WTC11 (cell line): ENCODE measurements around the gene FEN1. TPM values are rescaled to one million over a fixed set of nuclear protein-coding genes. Genes with fewer than 3 reads are reported as not detected.

ENCODE experiments used
- ATAC-seq: fragments of 200-7000 bp; cut with Tn5 transposase; 2 replicates; pipeline ENCODE4 v1.10.0; 2021; ENCODE audit warnings: mild to moderate bottlenecking, moderate library complexity
- CTCF ChIA-PET: fragments of 300-600 bp; sonication (Branson Sonifier 250); formaldehyde crosslinking; loops from one replicate; lab custom pipeline; 2021; ENCODE audit warnings: antibody characterized with exemption; lab: Charles Lee
- POLR2A ChIA-PET: fragments of 350-600 bp; sonication (Branson Sonifier 250); formaldehyde crosslinking; loops from one replicate; lab custom pipeline; 2021; ENCODE audit warnings: antibody characterized with exemption; lab: Charles Lee
- DNase-seq: peaks from one replicate; pipeline ENCODE4 v3.0.0; 2021; ENCODE audit warnings: low spot score
- H3K27ac Mint-ChIP-seq: 2 replicates; pipeline ENCODE4 v1.8.0; 2021; ENCODE audit warnings: mixed read lengths
- H3K27me3 Mint-ChIP-seq: 2 replicates; pipeline ENCODE4 v1.8.0; 2021; ENCODE audit warnings: low read depth, mild to moderate bottlenecking, moderate library complexity, mixed read lengths
- H3K36me3 Mint-ChIP-seq: 2 replicates; pipeline ENCODE4 v1.8.0; 2021; ENCODE audit warnings: mixed read lengths
- H3K4me1 Mint-ChIP-seq: 2 replicates; pipeline ENCODE4 v1.8.0; 2022; ENCODE audit warnings: mixed read lengths
- H3K4me3 Mint-ChIP-seq: 2 replicates; pipeline ENCODE4 v1.8.0; 2021; ENCODE audit warnings: mild to moderate bottlenecking, moderate library complexity, mixed read lengths
- H3K9me3 Mint-ChIP-seq: 2 replicates; pipeline ENCODE4 v1.8.0; 2021; ENCODE audit warnings: mixed read lengths
- CBFB ChIP-seq: sonication (generic); formaldehyde crosslinking; IDR thresholded peaks from 2 replicates; pipeline ENCODE4 v1.8.1; 2022; ENCODE audit warnings: mild to moderate bottlenecking, low read depth, missing genetic modification reagents
- CREB1 ChIP-seq: sonication (generic); formaldehyde crosslinking; IDR thresholded peaks from 2 replicates; pipeline ENCODE4 v1.8.0; 2023; ENCODE audit warnings: mild to moderate bottlenecking, missing genetic modification reagents
- E2F1 ChIP-seq: sonication (generic); formaldehyde crosslinking; IDR thresholded peaks from 2 replicates; pipeline ENCODE4 v1.8.0; 2022; ENCODE audit warnings: mild to moderate bottlenecking, missing genetic modification reagents
- ELF4 ChIP-seq: sonication (generic); formaldehyde crosslinking; IDR thresholded peaks from 2 replicates; pipeline ENCODE4 v1.8.1; 2022; ENCODE audit warnings: low read depth, mild to moderate bottlenecking, moderate library complexity, missing genetic modification reagents
- GABPB1 ChIP-seq: sonication (generic); formaldehyde crosslinking; IDR thresholded peaks from 2 replicates; pipeline ENCODE4 v1.8.1; 2023; ENCODE audit warnings: mild to moderate bottlenecking, missing genetic modification reagents
- GRHL2 ChIP-seq: fragments of 250-450 bp; sonication (Bioruptor Pico); IDR thresholded peaks from 2 replicates; pipeline ENCODE4 v1.8.0; 2022; ENCODE audit warnings: mild to moderate bottlenecking, moderate library complexity; ENCODE audit not compliant: insufficient replicate concordance, severe bottlenecking
- NFATC4 ChIP-seq: fragments of 250-450 bp; sonication (Bioruptor Pico); IDR thresholded peaks from 2 replicates; pipeline ENCODE4 v1.9.0; 2021; ENCODE audit warnings: mild to moderate bottlenecking
- NR2C2 ChIP-seq: sonication (generic); formaldehyde crosslinking; IDR thresholded peaks from 2 replicates; pipeline ENCODE4 v1.8.0; 2022; ENCODE audit warnings: mild to moderate bottlenecking, missing genetic modification reagents
- OVOL2 ChIP-seq: fragments of 250-450 bp; sonication (Bioruptor Pico); IDR thresholded peaks from 2 replicates; pipeline ENCODE4 v1.9.0; 2021; ENCODE audit warnings: mild to moderate bottlenecking, borderline replicate concordance
- PREB ChIP-seq: sonication (generic); formaldehyde crosslinking; IDR thresholded peaks from 2 replicates; pipeline ENCODE4 v1.8.1; 2022; ENCODE audit warnings: mild to moderate bottlenecking, missing genetic modification reagents, moderate library complexity, borderline replicate concordance
- SMAD3 ChIP-seq: sonication (generic); formaldehyde crosslinking; IDR thresholded peaks from 2 replicates; pipeline ENCODE4 v1.8.0; 2022; ENCODE audit warnings: missing genetic modification reagents, mild to moderate bottlenecking, borderline replicate concordance
- ZMAT4 ChIP-seq: fragments of 250-450 bp; sonication (Bioruptor Pico); IDR thresholded peaks from 2 replicates; pipeline ENCODE4 v1.9.0; 2021; ENCODE audit warnings: mild to moderate bottlenecking
- ZNF232 ChIP-seq: sonication (generic); formaldehyde crosslinking; IDR thresholded peaks from 2 replicates; pipeline ENCODE4 v1.8.0; 2022; ENCODE audit warnings: mild to moderate bottlenecking, missing genetic modification reagents
- ZNF512 ChIP-seq: sonication (generic); formaldehyde crosslinking; IDR thresholded peaks from 2 replicates; pipeline ENCODE4 v1.8.1; 2022; ENCODE audit warnings: missing genetic modification reagents, borderline replicate concordance
- total RNA-seq: library from RNA; stranded (reverse); gene quantifications from 3 replicates; pipeline ENCODE4 v1.2.3, GENCODE V29; 2021
- TF ChIP-seq, protein P1 (sequence below): sonication (generic); formaldehyde crosslinking; IDR thresholded peaks from 2 replicates; pipeline ENCODE4 v1.8.1; 2023; ENCODE audit warnings: mild to moderate bottlenecking, missing genetic modification reagents, moderate library complexity
- TF ChIP-seq, protein P2 (sequence below): sonication (generic); formaldehyde crosslinking; IDR thresholded peaks from 2 replicates; pipeline ENCODE4 v1.8.0; 2022; ENCODE audit warnings: mild to moderate bottlenecking, missing genetic modification reagents
- TF ChIP-seq, protein P3 (sequence below): fragments of 250-450 bp; sonication (Bioruptor Pico); IDR thresholded peaks from 2 replicates; pipeline ENCODE4 v1.8.0; 2021; ENCODE audit warnings: mild to moderate bottlenecking
- TF ChIP-seq, protein P4 (sequence below): sonication (generic); formaldehyde crosslinking; IDR thresholded peaks from 2 replicates; pipeline ENCODE4 v1.8.1; 2022; ENCODE audit warnings: mild to moderate bottlenecking, moderate library complexity, missing genetic modification reagents
- TF ChIP-seq, protein P5 (sequence below): sonication (generic); formaldehyde crosslinking; IDR thresholded peaks from 2 replicates; pipeline ENCODE4 v1.8.1; 2022; ENCODE audit warnings: low read depth, mild to moderate bottlenecking, moderate library complexity, missing genetic modification reagents, borderline replicate concordance

Gene FEN1
- total RNA-seq, 1 experiment from 2014 or later, result 96.3 TPM

- Mint-ChIP-seq H3K9me3 (no peaks in the 10 kb centered on the region), H3K4me1 (no peaks in the 10 kb centered on the region), H3K27me3 (no peaks in the 10 kb centered on the region; the same call in 1 of the 2 replicates), H3K36me3 (peaks cover 24% of the 10 kb centered on the region), H3K4me3 (no peak overlapping the region), H3K27ac (peak overlapping the region; percentile 9; the same call in 1 of the 2 replicates)
- TF ChIP-seq, protein P1, sequence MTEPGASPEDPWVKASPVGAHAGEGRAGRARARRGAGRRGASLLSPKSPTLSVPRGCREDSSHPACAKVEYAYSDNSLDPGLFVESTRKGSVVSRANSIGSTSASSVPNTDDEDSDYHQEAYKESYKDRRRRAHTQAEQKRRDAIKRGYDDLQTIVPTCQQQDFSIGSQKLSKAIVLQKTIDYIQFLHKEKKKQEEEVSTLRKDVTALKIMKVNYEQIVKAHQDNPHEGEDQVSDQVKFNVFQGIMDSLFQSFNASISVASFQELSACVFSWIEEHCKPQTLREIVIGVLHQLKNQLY (CRISPR knock-in tag), result no peak
- no peak for TF ChIP-seq GRHL2
- no peak for TF ChIP-seq GABPB1 (CRISPR knock-in tag)
- TF ChIP-seq, protein P2, sequence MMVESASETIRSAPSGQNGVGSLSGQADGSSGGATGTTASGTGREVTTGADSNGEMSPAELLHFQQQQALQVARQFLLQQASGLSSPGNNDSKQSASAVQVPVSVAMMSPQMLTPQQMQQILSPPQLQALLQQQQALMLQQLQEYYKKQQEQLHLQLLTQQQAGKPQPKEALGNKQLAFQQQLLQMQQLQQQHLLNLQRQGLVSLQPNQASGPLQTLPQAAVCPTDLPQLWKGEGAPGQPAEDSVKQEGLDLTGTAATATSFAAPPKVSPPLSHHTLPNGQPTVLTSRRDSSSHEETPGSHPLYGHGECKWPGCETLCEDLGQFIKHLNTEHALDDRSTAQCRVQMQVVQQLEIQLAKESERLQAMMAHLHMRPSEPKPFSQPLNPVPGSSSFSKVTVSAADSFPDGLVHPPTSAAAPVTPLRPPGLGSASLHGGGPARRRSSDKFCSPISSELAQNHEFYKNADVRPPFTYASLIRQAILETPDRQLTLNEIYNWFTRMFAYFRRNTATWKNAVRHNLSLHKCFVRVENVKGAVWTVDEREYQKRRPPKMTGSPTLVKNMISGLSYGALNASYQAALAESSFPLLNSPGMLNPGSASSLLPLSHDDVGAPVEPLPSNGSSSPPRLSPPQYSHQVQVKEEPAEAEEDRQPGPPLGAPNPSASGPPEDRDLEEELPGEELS (CRISPR knock-in tag), result no peak
- no peak for TF ChIP-seq ELF4 (CRISPR knock-in tag)
- TF ChIP-seq ZNF512 (CRISPR knock-in tag), result no peak
- TF ChIP-seq SMAD3, result no peak
- no peak for TF ChIP-seq ZMAT4 (CRISPR knock-in tag)
- no peak for TF ChIP-seq NR2C2
- TF ChIP-seq CBFB (CRISPR knock-in tag), result no peak
- TF ChIP-seq OVOL2 (CRISPR knock-in tag), result no peak
- no peak for TF ChIP-seq E2F1 (CRISPR knock-in tag)
- TF ChIP-seq, protein P3, sequence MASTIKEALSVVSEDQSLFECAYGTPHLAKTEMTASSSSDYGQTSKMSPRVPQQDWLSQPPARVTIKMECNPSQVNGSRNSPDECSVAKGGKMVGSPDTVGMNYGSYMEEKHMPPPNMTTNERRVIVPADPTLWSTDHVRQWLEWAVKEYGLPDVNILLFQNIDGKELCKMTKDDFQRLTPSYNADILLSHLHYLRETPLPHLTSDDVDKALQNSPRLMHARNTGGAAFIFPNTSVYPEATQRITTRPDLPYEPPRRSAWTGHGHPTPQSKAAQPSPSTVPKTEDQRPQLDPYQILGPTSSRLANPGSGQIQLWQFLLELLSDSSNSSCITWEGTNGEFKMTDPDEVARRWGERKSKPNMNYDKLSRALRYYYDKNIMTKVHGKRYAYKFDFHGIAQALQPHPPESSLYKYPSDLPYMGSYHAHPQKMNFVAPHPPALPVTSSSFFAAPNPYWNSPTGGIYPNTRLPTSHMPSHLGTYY (CRISPR knock-in tag), result no peak
- no peak for TF ChIP-seq NFATC4 (CRISPR knock-in tag)
- no peak for TF ChIP-seq ZNF232
- TF ChIP-seq, protein P4, sequence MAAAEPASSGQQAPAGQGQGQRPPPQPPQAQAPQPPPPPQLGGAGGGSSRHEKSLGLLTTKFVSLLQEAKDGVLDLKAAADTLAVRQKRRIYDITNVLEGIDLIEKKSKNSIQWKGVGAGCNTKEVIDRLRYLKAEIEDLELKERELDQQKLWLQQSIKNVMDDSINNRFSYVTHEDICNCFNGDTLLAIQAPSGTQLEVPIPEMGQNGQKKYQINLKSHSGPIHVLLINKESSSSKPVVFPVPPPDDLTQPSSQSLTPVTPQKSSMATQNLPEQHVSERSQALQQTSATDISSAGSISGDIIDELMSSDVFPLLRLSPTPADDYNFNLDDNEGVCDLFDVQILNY, result no peak
- TF ChIP-seq PREB (CRISPR knock-in tag), result no peak
- no peak for TF ChIP-seq CREB1 (CRISPR knock-in tag)
- TF ChIP-seq, protein P5, sequence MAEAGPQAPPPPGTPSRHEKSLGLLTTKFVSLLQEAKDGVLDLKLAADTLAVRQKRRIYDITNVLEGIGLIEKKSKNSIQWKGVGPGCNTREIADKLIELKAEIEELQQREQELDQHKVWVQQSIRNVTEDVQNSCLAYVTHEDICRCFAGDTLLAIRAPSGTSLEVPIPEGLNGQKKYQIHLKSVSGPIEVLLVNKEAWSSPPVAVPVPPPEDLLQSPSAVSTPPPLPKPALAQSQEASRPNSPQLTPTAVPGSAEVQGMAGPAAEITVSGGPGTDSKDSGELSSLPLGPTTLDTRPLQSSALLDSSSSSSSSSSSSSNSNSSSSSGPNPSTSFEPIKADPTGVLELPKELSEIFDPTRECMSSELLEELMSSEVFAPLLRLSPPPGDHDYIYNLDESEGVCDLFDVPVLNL, result no peak
- DNase-seq (no peak), ATAC-seq (no peak)
- ChIA-PET POLR2A (interaction anchor here (0.6 to 1.3 kb wide), 2 partner anchors 9 to 31 kb away, joined by 3 read pairs; no protein-coding TSS in a partner anchor), CTCF (interaction anchor here (1.0 to 5.3 kb wide), 4 partner anchors 13 to 252 kb away, joined by 4 to 42 read pairs (median 8); no protein-coding TSS in a partner anchor)
Measured at GRCh38 chr11:61783717-61784505, 8.8 kb upstream of the FEN1 start.
